HepG2 (cell line): ENCODE results near the gene SS18L1. TPM values are rescaled to one million over a fixed set of nuclear protein-coding genes. Genes with fewer than 3 reads are reported as not detected.

Experiments used
- ATF7 ChIP-seq, 2 experiments: fragments of 450-650 bp in 1 of 2; sonication (generic) in 1 of 2; formaldehyde crosslinking in 1 of 2; IDR thresholded peaks; 2 replicates each; pipeline versions ENCODE4 v1.4.0 to v1.6.1; 2016 to 2020; ENCODE audit warnings: antibody characterized with exemption in 1 of 2, mild to moderate bottlenecking in 1 of 2, missing genetic modification reagents in 1 of 2
- CSRNP2 ChIP-seq: sonication (generic); formaldehyde crosslinking; conservative IDR thresholded peaks from 2 replicates; pipeline ENCODE4 v1.8.0; 2022; ENCODE audit warnings: low read depth, missing genetic modification reagents
- GTF3A ChIP-seq: sonication (generic); formaldehyde crosslinking; conservative IDR thresholded peaks from 2 replicates; pipeline ENCODE4 v1.4.0; 2020; ENCODE audit warnings: mild to moderate bottlenecking, missing genetic modification reagents
- NFE2L2 ChIP-seq: fragments of 150-350 bp; IDR thresholded peaks from 2 replicates; pipeline ENCODE4 v1.6.1; 2014; ENCODE audit warnings: low read length
- PAX8 ChIP-seq: sonication (generic); formaldehyde crosslinking; IDR thresholded peaks from 2 replicates; pipeline ENCODE4 v1.8.0; 2022; ENCODE audit warnings: mild to moderate bottlenecking, missing genetic modification reagents, borderline replicate concordance
- REPIN1 ChIP-seq: sonication (generic); formaldehyde crosslinking; IDR thresholded peaks from 2 replicates; pipeline ENCODE4 v1.8.0; 2022; ENCODE audit warnings: missing genetic modification reagents, low read depth, mild to moderate bottlenecking, borderline replicate concordance
- SMAD1 ChIP-seq: sonication (generic); formaldehyde crosslinking; IDR thresholded peaks from 2 replicates; pipeline ENCODE4 v1.4.0; 2020; ENCODE audit warnings: missing genetic modification reagents, low read depth, mild to moderate bottlenecking, borderline replicate concordance
- SP140L ChIP-seq: sonication (generic); formaldehyde crosslinking; IDR thresholded peaks from 2 replicates; pipeline ENCODE4 v1.4.0; 2020; ENCODE audit warnings: missing genetic modification reagents, borderline replicate concordance
- TOE1 ChIP-seq: sonication (generic); formaldehyde crosslinking; IDR thresholded peaks from 2 replicates; pipeline ENCODE4 v1.4.0; 2020; ENCODE audit warnings: mild to moderate bottlenecking, missing genetic modification reagents
- USF2 ChIP-seq, 2 experiments: sonication (generic) in 1 of 2; formaldehyde crosslinking in 1 of 2; IDR thresholded peaks; 2 replicates each; pipeline versions ENCODE4 v1.5.1 to v1.6.1; 2011 to 2020; ENCODE audit warnings: borderline replicate concordance in 1 of 2, low read depth in 1 of 2, low read length in 1 of 2, mild to moderate bottlenecking in 1 of 2, missing genetic modification reagents in 1 of 2, moderate library complexity in 1 of 2
- ZFP36L2 ChIP-seq: sonication (generic); formaldehyde crosslinking; IDR thresholded peaks from 2 replicates; pipeline ENCODE4 v1.4.0; 2020; ENCODE audit warnings: missing genetic modification reagents
- ZFP62 ChIP-seq: sonication (generic); formaldehyde crosslinking; IDR thresholded peaks from 2 replicates; pipeline ENCODE4 v1.4.0; 2020; ENCODE audit warnings: missing genetic modification reagents
- ZNF407 ChIP-seq: sonication (generic); formaldehyde crosslinking; IDR thresholded peaks from one replicate; pipeline ENCODE4 v1.5.1; 2020; ENCODE audit warnings: mild to moderate bottlenecking, missing genetic modification reagents; ENCODE audit errors: not compliant biosample characterization
- ZNF709 ChIP-seq: sonication (generic); formaldehyde crosslinking; IDR thresholded peaks from 2 replicates; pipeline ENCODE4 v1.5.0; 2020; ENCODE audit warnings: mild to moderate bottlenecking, missing genetic modification reagents
- ZNF724P ChIP-seq: sonication (generic); formaldehyde crosslinking; IDR thresholded peaks from 2 replicates; pipeline ENCODE4 v1.8.0; 2022; ENCODE audit warnings: missing genetic modification reagents, borderline replicate concordance
- polyA plus RNA-seq, 8 experiments: library from polyadenylated mRNA; depleted of rRNA in 3 of 8; stranded (reverse) in 7 of 8; unstranded in 1 of 8; fragments of >200 nt; fragmentation: Illumina TruSeq in 4 of 8; extraction: Trizol in 4 of 8; gene quantifications; 2 replicates each; pipeline versions ENCODE4 v1.2.1 to v1.2.3, GENCODE V29; 2011 to 2016; ENCODE audit warnings: low read depth in 4 of 8, missing spikeins in 1 of 8, mixed read lengths in 1 of 8; ENCODE audit not compliant: insufficient read depth in 1 of 8
- total RNA-seq, 5 experiments: library from RNA; depleted of rRNA; stranded (reverse); fragments of >200 nt; fragmentation: Illumina TruSeq; extraction: Trizol; gene quantifications; 2 replicates each; pipeline ENCODE4 v1.2.3, GENCODE V29; 2016; ENCODE audit warnings: low read depth in 1 of 5

SS18L1 gene
- total and polyA plus RNA-seq, 2 of the 13 experiments (the other 11 are each of a cell fraction or from before 2014, with no cell fraction given), result 17.8 to 27.6 TPM

DNA sequence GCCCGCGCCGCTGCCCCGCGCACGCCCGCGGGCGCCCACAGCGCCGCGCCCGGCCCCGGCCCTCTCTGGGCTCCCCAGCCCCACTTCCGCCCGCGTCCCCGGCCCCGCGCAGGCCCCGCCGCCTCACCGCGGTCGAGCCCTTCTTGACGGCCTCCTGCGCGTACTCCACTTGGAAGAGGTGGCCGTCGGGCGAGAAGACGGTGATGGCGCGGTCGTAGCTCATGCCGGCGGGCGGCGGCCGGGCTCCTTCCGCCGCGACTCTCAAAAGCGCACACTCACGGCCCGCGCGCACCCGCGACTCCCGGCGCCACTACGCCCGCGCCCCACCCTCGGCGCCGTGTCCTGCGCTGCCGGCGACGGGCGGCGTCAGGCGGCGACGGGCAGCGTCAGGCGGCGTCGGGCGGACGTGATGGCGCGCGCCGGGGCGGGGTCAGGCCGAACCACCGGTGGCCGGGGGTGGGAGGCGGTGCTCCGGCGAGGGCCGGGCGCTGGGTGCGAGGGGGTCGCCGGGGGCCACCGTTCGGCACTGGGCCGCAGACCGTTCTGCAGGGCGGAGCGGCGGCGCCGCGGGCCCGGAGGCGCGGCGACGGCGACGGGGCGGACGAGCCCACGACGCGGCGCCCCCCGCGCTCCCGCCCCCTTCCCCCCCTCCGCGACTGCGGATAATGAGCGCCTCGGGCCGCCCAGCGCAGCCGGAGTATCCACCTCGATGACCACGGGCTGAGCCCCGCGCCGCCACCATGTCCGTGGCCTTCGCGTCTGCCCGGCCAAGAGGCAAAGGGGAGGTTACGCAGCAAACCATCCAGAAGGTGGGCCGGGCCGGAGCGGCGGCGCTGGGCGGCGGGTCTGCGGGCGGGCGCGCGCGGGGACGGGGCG is at the start of gene SS18L1, which contains the start of gene PSMA7 (continued):
- TF ChIP-seq ATF7 (IDR thresholded peaks at IDR 0.05), result no peak
- TF ChIP-seq ATF7 (CRISPR knock-in tag; IDR thresholded peaks at IDR 0.05), result 0 out of 2 replicates have a peak, but pooled peaks have one; percentile 27
- TF ChIP-seq ZNF709 (CRISPR knock-in tag), result no peak; the same call in 1 of the 2 replicates
- no peak for TF ChIP-seq SMAD1 (CRISPR knock-in tag)
- TF ChIP-seq GTF3A (CRISPR knock-in tag), result no peak
- no peak for TF ChIP-seq USF2 (IDR thresholded peaks at IDR 0.05; ENCODE audit: low read depth, low read length)
- TF ChIP-seq USF2 (CRISPR knock-in tag; IDR thresholded peaks at IDR 0.05; ENCODE audit: borderline replicate concordance), result no peak
- TF ChIP-seq REPIN1 (CRISPR knock-in tag), result 0 out of 2 replicates have a peak, but pooled peaks have one; percentile 62
- peak; percentile 66 for TF ChIP-seq ZNF407
- no peak for TF ChIP-seq PAX8 (CRISPR knock-in tag)
- 0 out of 2 replicates have a peak, but pooled peaks have one; percentile 47 for TF ChIP-seq TOE1 (CRISPR knock-in tag)
- TF ChIP-seq NFE2L2, result no peak
- TF ChIP-seq SP140L (CRISPR knock-in tag), result no peak
- TF ChIP-seq ZNF724P (CRISPR knock-in tag), result no peak; the same call in 1 of the 2 replicates
- peak; percentile 54; the same call in 1 of the 2 replicates for TF ChIP-seq ZFP36L2 (CRISPR knock-in tag)
- 0 out of 2 replicates have a peak, but pooled peaks have one; percentile 78 for TF ChIP-seq CSRNP2 (CRISPR knock-in tag)
- TF ChIP-seq ZFP62 (CRISPR knock-in tag), result no peak
